GM12874 (cell line): Measurements from ENCODE around the gene RETREG3.

ENCODE experiments used
- CTCF ChIP-seq: IDR thresholded peaks from 2 replicates; pipeline ENCODE4 v1.5.1; 2011; ENCODE audit warnings: low read depth, mild to moderate bottlenecking, control low read depth, low read length, moderate library complexity; ENCODE audit not compliant: insufficient read depth

Gene RETREG3

GRCh38 chr17:42609182-42609813 is at the start of gene RETREG3, which contains the start of gene TUBG1:
Gene RETREG3 (minus strand): TSS chr17:42609374. CDS start chr17:42609324, 50 bp downstream.
Gene TUBG1 (plus strand): TSS chr17:42609683. CDS start chr17:42609738, 55 bp downstream.
- TF ChIP-seq CTCF: peak; percentile 43

GRCh38 chr17:42657824-42658588 is 48.8 kb upstream of the RETREG3 start:
- no peak for TF ChIP-seq CTCF

- no peak for TF ChIP-seq CTCF
Observed at GRCh38 chr17:42655528-42655927, 46.4 kb upstream of the RETREG3 start.

GRCh38 chr17:42653179-42654124 is 44.3 kb upstream of the RETREG3 start:
- no peak for TF ChIP-seq CTCF

GRCh38 chr17:42651392-42651791 is 42.2 kb upstream of the RETREG3 start:
- TF ChIP-seq CTCF: no peak

GRCh38 chr17:42647778-42648177 is 38.6 kb upstream of the RETREG3 start:
- TF ChIP-seq CTCF: no peak

GRCh38 chr17:42642336-42642735 is 33.2 kb upstream of the RETREG3 start:
- TF ChIP-seq CTCF: no peak
